ENCODE data around the gene LMNA.

Gene LMNA

DNA sequence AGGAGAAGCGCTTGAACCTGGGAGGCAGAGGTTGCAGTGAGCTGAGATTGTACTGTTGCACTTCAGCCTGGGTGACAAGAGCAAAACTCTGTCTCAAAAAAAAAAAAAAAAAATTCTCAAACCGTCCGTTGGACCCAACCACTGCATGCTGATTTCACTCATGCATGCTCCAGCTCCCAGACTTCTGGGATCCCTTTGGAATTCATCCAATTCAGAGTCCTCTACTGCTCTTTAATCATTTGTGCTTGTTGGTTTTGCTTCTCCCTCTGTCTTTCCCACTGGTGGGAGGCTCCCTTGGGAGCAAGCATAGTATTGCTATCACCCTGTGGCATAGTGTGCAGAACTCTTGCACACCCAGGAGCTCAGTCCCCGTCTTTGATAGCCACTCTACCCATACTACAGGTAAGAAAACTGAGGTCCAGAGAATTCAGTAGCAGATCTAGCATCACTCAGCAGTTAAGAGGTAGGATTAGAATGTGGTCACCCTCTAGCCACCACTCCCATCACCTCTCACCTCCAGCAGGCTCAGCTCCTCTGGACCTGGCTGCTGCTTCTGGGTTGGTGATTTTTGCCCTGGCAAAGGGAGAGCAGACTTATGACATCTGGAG is 3.1 kb upstream of the LMNA start:
- Histone ChIP-seq H3K9me3 (ENCODE audit: insufficient read depth, low read depth, low read length) (no peaks in the 10 kb centered on the region), H2AFZ (ENCODE audit: low read length) (no peak overlapping the region), H3K4me1 (ENCODE audit: insufficient read depth, low read length, poor library complexity, severe bottlenecking) (peaks cover 9% of the 10 kb centered on the region), H3K9ac (ENCODE audit: low read depth, low read length, poor library complexity, severe bottlenecking) (no peak overlapping the region), H3K9me2 (replicated peaks; ENCODE audit: low read depth, low read length) (no peaks in the 10 kb centered on the region), H3K4me2 (ENCODE audit: low read depth, low read length, poor library complexity, severe bottlenecking) (no peak overlapping the region), H3K27me3 (ENCODE audit: insufficient read depth, low read length, poor library complexity, severe bottlenecking) (no peaks in the 10 kb centered on the region), H3K36me3 (ENCODE audit: insufficient read depth, low read length) (no peaks in the 10 kb centered on the region), H3F3A (ENCODE audit: low read depth) (no peaks in the 10 kb centered on the region), H3K4me3 (ENCODE audit: low read length, poor library complexity, severe bottlenecking) (no peak overlapping the region), H3K79me2 (ENCODE audit: insufficient read depth, low read length) (no peaks in the 10 kb centered on the region), H4K20me1 (ENCODE audit: insufficient read depth, low read length, poor library complexity, severe bottlenecking) (no peaks in the 10 kb centered on the region)
- TF ChIP-seq EZH2phosphoT487 (IDR thresholded peaks at IDR 0.05; ENCODE audit: borderline replicate concordance) = no peak
- no peak for TF ChIP-seq CTCF (conservative IDR thresholded peaks at IDR 0.05; ENCODE audit: low read length)

GRCh38 chr1:156112276-156113137 is 2.0 kb upstream of the LMNA start:
- no peak overlapping the region for H3K4me3 ChIP-seq (ENCODE audit: low read length, poor library complexity, severe bottlenecking)
- H3K4me1 ChIP-seq (ENCODE audit: insufficient read depth, low read length, poor library complexity, severe bottlenecking) = peaks cover 9% of the 10 kb centered on the region
- no peaks in the 10 kb centered on the region for H3K9me3 ChIP-seq (ENCODE audit: insufficient read depth, low read depth, low read length)
- no peaks in the 10 kb centered on the region for H3K9me2 ChIP-seq (replicated peaks; ENCODE audit: low read depth, low read length)
- TF ChIP-seq EZH2phosphoT487 (IDR thresholded peaks at IDR 0.05; ENCODE audit: borderline replicate concordance) (no peak), CTCF (conservative IDR thresholded peaks at IDR 0.05; ENCODE audit: low read length) (no peak)
- H3K4me2 ChIP-seq (ENCODE audit: low read depth, low read length, poor library complexity, severe bottlenecking) = no peak overlapping the region
- H4K20me1 ChIP-seq (ENCODE audit: insufficient read depth, low read length, poor library complexity, severe bottlenecking) = no peaks in the 10 kb centered on the region
- H3K36me3 ChIP-seq (ENCODE audit: insufficient read depth, low read length) = no peaks in the 10 kb centered on the region
- H3F3A ChIP-seq (ENCODE audit: low read depth) = no peaks in the 10 kb centered on the region
- H3K27me3 ChIP-seq (ENCODE audit: insufficient read depth, low read length, poor library complexity, severe bottlenecking) = no peaks in the 10 kb centered on the region
- H3K9ac ChIP-seq (ENCODE audit: low read depth, low read length, poor library complexity, severe bottlenecking) = no peak overlapping the region
- H2AFZ ChIP-seq (ENCODE audit: low read length) = no peak overlapping the region
- H3K79me2 ChIP-seq (ENCODE audit: insufficient read depth, low read length) = no peaks in the 10 kb centered on the region

- Histone ChIP-seq H3F3A (ENCODE audit: low read depth) (no peaks in the 10 kb centered on the region), H3K36me3 (ENCODE audit: insufficient read depth, low read length) (no peaks in the 10 kb centered on the region), H3K4me3 (ENCODE audit: low read length, poor library complexity, severe bottlenecking) (no peak overlapping the region), H2AFZ (ENCODE audit: low read length) (no peak overlapping the region), H4K20me1 (ENCODE audit: insufficient read depth, low read length, poor library complexity, severe bottlenecking) (no peaks in the 10 kb centered on the region), H3K4me1 (ENCODE audit: insufficient read depth, low read length, poor library complexity, severe bottlenecking) (peaks cover 9% of the 10 kb centered on the region), H3K9me3 (ENCODE audit: insufficient read depth, low read depth, low read length) (no peaks in the 10 kb centered on the region), H3K9ac (ENCODE audit: low read depth, low read length, poor library complexity, severe bottlenecking) (peak overlapping the region; percentile 36), H3K27me3 (ENCODE audit: insufficient read depth, low read length, poor library complexity, severe bottlenecking) (no peaks in the 10 kb centered on the region), H3K79me2 (ENCODE audit: insufficient read depth, low read length) (no peaks in the 10 kb centered on the region), H3K4me2 (ENCODE audit: low read depth, low read length, poor library complexity, severe bottlenecking) (no peak overlapping the region), H3K9me2 (replicated peaks; ENCODE audit: low read depth, low read length) (no peaks in the 10 kb centered on the region)
- no peak for TF ChIP-seq EZH2phosphoT487 (IDR thresholded peaks at IDR 0.05; ENCODE audit: borderline replicate concordance)
- TF ChIP-seq CTCF (conservative IDR thresholded peaks at IDR 0.05; ENCODE audit: low read length) = no peak
These were observed 1.1 kb upstream of the LMNA start for GRCh38 chr1:156113282-156113950.

Data from Loucy (cell line).